Inflammatory macrophage treated with lipopolysaccharide for 4 hours (primary cell): ENCODE data around the gene CCDC30.
"Not testable (repeated sequence)": the region's sequence is repeated elsewhere in the genome, so short reads cannot be mapped to it uniquely, and the experiment has no call there.

Experiments used
- DNase-seq: peaks from one replicate; pipeline ENCODE4 v3.0.0-alpha.2; 2020

CCDC30 gene

DNA sequence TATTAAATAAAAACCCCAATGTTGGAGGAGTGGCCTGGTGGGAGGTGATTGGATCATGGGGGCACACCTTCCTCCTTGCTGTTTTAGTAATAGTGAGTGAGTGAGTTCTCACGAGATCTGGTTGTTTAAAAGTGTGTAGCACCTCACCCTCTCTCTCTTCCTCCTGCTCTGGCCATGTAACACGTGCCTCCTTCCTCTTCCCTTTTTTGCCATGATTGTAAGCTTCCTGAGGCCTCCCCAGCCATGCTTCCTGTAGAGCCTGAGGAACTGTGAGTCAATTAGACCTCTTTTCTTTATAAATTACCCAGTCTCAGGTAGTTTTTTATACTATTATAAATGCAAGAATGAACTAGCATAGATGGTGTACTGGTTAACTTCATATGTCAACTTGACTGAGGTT is 68.0 kb downstream of the CCDC30 start:
- no peak for DNase-seq

DNA sequence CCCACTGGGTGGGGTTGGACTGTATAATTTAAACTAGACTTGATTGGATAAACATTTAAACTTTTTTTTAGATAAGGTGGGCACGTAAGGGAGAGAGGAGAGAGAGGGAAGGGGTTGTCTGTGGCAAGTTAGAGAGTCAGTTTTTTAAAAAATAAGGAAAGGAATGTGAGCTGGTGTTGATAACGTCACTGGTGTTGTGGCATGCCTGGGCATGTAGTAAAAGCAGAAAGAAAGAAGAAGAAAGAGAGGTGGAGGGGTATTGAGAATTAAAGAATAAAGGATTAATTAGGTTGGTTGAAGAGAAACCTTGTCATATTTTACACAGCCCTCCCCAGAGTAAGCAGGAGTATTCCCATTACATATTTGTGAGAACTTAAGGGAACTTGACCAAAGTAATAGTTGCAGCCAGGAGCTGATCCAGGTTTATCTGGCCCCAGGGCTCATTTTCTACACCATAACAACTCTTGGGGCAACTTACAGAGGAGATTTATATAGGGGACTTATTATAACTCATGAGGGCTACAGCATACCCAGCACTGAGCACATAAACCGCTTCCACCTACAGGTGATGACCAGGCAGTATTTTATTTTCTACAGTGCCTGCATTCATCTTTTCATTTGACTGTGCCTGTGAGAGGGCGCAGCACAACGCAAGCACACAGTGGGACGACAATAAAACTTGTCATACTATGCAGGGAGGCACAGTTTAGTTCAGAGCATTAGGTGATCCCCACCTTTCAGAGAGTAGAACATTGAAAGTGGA is 70.2 kb downstream of the CCDC30 start:
- DNase-seq, result no peak

DNA sequence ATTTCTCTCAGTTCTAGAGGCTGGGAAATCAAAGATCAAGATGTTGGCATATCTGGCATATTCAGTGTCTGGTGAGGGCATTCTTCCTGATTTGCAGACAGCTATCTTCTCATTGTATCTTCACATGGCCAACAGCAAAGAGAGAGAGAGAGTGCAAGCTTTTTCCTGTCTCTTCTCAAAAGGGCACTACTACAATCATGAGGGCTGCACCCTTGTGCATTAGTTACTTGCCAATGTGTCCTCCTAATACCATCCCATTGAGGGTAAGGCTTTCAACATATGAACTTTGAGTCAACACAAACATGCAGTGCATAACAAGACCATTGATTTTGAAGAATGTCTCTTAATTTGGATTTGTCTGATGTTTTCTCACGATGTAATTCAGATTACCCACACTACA is 78.0 kb downstream of the CCDC30 start:
- no peak for DNase-seq

DNA sequence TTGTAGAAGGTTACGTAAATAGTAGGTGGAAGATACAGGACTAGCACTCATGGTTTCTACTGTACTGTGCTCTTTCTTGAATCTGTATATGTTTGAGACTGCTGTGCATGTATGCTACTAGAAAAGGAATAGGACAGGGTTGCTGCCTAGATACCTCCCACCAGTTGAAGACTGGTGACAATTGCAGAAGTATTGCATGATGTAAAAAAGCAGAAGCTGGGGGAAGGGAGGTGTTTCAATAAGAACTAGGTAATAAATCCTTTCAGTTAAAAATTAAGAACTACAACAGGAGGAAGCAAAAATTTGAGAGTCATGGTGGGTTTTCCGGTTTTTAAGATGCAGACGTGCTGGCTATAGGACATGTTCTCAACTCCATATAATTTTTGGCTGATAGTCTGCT is 88.1 kb downstream of the CCDC30 start:
- DNase-seq, result peak; percentile 77

DNA sequence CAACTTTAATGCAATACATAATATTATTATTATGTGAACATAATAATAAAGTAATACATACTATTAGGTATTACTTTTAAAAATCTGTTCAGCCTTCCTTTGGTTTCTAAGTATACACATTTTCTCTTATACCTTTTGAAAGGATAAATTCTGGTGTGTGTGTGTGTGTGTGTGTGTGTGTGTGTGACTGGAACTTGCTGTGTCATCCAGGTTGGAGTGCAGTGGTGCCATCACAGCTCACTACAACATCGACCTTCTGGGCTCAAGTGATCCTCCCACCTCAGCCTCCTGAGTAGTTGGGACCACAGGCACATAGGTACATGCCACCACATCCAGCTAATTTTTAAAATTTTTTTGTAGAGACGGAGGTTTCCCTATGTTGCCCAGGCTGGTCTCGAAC is 88.5 kb downstream of the CCDC30 start:
- no peak for DNase-seq

DNA sequence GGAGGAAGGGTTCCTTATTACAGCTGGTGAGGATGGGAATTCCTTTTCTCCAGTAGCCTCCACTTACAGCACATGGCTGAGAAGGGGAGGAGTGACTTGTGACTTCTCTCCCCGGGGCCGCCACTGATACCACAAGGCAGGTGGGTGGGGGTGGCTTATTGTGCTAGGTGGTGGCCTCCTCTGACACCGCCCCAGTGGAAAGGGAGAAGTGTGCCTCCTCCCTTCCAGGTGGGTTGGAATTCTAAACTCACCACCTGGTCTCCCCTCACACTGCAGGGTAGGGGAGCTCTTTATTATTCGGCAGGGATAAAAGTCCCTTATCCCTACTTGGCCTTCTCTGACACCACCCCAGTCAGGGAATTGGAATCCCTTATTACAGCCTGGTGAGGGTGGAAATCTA is 89.5 kb downstream of the CCDC30 start:
- DNase-seq, result no peak

DNA sequence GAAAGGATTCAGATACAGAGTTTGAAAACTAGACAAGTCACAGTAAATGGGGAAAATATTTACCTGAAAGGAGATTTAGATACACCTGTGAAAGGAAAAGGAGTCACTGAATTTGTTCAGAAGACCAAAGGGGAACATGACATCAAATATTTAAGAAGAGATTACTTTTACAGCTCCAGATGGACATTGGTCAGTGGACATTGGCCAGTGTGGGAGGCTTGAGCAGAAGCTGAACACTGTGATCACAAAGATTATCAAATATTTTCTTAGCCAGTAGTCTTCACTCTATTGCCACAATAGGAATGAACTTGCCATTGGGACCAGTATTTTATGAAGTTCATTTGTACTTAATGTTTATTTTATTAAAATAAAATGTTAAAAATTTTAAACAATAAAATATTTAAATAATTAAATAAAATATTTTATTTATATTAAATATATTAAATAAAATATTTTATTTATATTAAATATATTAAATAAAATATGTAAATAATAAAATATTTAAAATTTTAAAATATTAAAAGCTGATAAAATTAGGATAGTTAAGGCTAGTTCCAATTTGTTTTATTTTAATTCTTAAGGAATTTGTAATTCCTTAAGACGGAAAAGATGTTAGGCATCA is 94.3 kb downstream of the CCDC30 start:
- no peak for DNase-seq

DNA sequence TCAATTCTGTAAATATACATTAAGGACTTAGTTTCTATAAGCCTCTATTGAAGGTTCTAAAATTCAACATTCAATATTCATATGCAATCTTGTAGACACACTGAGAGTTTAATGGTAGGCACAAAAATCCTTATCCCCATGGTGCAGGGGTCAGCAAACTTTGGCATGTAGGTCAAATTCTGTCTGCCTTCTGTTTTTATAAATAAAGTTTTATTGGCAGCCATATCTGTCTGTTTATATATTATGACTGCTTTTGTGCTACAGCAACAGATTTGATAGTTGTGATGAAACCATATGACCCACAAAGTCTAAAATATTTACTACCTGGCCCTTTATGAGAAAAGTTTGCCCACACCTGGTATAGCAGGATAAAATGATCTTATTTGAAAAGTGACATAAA is 104.0 kb downstream of the CCDC30 start:
- no peak for DNase-seq

DNA sequence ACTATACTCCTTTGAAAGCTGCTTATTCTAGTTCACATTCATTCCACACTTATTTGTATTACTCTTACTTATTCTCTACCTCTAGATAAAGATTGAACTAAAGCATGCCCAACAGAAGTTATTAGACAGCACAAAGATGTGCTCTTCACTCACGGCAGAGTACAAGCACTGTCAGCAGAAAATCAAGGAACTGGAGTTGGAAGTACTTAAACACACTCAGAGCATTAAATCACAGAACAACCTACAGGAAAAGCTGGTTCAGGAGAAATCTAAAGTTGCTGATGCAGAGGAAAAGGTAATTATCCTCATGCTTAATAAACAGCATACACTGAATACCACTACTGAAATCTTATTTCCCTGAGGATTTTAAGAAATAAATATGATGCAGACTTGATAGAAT is 113.8 kb downstream of the CCDC30 start:
- DNase-seq, result no peak

DNA sequence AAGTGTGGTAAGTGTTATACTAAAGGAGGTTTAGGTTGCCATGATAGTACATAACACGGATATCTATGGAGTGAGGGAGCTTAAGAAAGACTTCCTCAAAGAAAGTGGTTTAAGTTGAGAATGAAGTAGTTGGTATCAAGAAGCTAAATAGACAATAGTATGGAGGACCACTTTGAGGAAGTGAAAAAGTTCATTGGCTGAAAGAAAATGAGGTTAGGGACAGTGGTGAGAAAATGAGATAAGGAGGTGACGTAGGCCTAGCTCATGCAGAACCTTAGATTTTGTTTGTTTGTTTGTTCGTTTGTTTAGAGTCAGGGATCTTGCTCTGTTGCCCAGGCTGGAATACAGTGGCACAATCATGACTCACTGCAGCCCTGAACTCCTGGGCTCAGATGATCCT is 122.9 kb downstream of the CCDC30 start:
- DNase-seq, result no peak

DNA sequence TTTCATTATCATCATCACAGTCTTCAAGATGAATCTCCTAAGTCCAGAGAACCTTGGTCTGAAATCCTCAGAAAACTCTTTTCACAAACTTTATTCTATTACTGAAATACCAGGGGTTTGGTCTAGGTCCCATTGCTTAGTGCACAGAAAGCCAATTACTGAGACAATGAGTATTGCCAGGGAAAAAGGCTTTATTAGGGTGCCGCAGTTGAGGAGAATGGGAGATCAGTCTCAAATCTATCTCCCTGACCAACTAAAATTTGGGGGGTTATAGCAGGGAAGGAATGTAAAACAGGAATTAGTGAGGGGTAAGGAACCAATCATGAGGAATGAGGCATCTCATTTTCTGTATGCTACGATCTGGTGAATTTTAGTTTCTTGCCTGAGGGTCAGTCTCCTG is 124.7 kb downstream of the CCDC30 start:
- DNase-seq, result no peak

DNA sequence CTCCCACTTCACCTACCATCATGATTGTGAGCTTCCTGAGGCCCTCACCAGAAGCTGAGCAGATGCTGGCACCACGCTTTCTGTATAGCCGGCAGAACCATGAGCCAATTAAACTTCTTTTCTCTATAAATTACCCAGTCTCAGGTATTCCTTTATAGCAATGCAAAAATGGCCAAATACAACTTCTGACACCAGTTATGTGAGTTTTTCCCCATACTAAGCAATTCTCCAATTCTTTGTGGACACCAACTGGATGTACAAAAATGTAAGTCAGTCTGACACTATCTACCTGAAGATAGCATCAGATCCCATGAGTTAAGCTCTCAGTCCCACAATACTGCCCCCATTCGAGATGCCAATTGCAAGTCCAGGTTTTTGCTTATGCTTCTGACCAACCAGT is 129.7 kb downstream of the CCDC30 start:
- no peak for DNase-seq

DNA sequence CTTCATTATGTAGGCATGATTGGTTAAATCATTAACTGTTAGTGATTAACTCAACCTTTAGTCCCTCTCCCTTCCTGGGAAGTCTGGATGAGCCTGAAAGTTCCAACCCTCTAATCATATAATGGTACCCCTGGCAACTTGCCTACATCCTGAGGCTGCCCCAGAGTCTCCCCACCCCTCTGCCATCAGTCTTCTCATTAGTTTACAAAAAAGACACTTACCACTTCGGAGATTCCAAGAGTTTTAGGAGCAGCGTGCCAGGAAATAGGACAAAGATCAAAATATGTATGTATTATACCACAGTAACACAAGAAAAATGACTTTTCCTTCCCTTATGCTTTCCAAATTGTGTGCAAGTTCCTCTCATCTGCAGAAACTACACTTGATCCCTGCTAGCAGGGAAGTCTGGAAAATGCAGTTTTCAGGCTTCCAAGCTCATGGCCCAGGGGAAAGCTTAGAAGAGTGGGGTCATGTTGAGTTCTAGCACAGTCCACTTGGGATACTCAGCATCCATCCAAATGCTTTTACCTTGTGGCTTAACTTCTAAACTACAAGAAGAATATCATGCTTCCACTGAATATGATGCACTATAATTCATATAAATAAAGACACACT is 130.5 kb downstream of the CCDC30 start:
- no peak for DNase-seq

DNA sequence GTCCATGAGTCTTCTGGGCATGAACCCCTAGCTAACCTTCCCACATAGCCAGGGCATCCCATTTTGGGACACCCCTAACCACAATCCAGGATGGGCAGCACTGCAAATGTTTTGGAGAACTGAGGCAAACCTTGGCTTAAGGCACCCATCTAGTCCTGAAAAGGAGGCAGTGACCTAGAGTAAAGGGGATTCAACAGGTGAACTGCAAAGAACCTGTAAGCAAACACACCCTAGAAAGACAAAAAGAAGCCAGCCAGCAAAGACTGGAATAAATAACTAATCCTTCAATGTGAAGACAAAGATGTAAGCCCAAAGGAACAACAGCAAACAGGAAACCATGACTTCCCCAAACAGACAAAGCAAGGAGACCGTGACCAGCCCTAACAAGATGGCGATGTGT is 138.4 kb downstream of the CCDC30 start:
- DNase-seq, result no peak

DNA sequence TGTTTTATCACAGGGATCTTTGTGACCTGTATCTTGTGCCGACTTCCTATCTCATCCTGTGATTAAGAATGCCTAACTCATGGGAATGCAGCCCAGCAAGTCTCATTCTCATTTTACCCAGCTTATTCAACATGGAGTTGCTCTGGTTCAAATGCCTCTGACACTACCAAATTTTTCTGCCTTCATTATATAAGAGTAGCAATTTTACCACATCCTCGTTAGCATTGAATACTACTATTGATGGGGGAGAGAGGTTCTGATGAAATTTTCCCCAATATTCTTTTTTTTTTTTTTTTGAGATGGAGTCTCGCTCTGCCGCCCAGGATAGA is 150.7 kb downstream of the CCDC30 start:
- no peak for DNase-seq

DNA sequence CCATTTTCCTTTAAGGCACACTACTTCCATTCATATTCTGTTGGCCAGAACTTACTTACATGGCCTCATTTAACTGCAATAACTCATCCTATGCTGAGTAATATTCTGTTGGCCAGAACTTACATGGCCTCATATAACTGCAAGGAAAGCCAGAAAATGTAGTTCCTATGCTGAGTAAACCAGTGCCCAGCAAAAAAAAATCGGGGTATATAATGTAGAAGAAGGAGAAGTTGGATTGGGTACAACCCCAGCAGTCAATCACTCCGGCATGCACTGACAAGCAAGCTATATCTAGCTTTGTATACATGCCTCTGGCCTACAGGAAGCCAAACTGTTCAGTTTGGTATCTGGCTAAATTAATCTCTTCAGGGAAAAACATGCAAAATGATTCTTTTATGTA is 155.8 kb downstream of the CCDC30 start:
- DNase-seq, result no peak

DNA sequence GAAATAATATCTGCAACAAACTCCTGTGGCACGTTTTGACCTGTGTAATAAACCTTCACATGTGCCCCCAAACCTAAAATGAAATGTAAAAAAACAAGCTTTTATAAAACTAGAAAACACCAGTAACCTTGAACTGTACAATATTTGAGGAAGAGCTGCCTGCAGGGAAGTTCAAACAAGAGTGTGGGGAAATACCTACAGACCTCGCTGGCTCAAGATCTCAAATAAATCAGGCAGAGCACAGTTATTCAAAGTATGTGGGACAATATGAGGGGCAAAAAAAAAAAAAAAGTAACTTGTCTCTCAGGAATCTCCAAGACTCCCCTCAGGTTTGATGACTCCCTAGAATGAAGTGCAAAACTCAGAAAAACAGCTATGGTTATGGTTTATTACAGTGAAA is 157.2 kb downstream of the CCDC30 start:
- DNase-seq, result no peak

DNA sequence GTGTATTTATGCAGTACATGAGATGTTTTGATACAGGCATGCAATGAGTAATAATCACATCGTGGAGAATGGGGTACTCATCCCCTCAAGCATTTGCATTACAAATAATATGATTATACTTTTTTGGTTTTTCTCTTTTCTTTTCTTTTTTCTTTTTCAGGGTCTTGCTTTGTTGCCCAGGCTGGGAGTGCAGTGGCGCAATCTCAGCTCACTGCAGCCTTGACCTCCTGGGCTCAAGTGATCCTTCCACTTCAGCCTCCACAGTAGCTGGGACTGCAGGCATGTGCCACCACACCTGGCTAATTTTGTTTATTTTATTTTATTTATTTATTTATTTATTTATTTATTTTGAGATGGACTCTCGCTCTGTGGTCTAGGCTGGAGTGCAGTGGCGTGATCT is 158.1 kb downstream of the CCDC30 start:
- DNase-seq, result not testable (repeated sequence)

DNA sequence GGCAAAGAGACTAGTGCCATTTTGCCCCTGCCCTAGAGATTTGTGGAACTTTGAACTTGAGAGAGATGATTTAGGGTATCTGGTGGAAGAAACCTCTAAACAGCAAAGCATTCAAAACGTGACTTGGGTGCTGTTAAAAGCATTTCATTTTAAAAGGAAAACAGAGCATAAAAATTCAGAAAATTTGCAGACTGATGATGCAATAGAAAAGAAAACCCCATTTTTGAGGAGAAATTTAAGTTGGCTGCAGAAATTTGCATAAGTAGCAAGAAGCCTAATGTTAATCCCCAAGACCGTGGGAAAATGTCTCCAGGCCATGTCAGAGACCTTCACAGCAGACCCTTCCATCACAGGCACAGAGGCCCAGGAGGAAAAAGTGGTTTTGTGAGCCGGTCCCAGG is 164.1 kb downstream of the CCDC30 start:
- not testable (repeated sequence) for DNase-seq

DNA sequence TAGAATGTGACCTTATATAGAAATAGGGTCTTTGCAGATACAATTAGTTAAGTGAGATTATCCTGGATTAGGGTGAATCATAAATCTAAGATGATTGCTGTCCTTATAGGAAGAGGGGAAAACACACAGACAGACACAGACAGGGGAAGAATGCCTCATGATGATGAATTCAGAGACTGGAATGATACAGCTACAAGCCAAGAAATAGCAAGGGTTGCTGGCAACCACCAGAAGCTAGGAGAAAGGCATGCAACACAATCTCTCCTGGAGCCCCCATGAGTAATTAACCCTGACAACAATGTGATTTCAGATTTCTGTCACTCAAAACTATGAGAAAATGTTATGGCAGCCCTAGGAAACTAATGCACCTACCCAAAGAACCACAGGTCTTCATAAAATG is 176.0 kb downstream of the CCDC30 start:
- no peak for DNase-seq

DNA sequence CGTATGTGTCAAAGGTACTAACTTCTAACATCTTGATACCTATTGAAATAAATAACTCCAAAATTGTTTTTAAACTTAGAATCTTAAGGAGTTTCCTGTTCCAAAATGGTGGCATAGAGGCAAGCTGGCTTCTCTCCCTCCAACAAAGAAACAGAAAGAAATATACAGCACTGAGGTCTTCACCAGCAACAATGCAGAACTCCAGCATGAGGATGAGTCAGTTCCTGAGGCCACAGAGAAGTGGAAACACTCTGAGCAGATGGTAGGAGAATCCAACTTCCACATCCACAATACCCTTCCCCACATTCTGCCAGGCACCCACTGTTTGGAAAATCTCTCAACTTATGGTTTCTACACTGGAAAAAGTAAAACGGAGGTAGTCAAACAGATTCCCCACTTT is 183.0 kb downstream of the CCDC30 start:
- peak; percentile 72 for DNase-seq

DNA sequence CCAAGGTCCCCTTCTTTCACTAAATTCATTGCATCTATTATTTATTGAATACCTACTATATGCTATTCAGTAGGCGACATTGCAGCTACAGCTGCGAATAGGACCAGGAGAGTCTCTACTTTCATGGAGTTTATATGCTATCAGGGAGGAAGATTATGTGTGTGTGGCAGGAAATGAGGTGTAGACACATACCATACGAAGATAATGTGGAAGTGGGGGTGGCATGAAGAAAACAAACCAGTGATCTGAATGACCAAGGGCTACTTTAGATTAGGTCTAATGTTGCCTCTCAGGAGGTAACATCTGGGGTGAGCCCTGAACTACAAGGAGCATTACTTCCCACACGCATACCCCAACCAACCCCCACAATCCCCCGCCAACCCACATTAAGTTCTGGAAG is 194.1 kb downstream of the CCDC30 start:
- no peak for DNase-seq

DNA sequence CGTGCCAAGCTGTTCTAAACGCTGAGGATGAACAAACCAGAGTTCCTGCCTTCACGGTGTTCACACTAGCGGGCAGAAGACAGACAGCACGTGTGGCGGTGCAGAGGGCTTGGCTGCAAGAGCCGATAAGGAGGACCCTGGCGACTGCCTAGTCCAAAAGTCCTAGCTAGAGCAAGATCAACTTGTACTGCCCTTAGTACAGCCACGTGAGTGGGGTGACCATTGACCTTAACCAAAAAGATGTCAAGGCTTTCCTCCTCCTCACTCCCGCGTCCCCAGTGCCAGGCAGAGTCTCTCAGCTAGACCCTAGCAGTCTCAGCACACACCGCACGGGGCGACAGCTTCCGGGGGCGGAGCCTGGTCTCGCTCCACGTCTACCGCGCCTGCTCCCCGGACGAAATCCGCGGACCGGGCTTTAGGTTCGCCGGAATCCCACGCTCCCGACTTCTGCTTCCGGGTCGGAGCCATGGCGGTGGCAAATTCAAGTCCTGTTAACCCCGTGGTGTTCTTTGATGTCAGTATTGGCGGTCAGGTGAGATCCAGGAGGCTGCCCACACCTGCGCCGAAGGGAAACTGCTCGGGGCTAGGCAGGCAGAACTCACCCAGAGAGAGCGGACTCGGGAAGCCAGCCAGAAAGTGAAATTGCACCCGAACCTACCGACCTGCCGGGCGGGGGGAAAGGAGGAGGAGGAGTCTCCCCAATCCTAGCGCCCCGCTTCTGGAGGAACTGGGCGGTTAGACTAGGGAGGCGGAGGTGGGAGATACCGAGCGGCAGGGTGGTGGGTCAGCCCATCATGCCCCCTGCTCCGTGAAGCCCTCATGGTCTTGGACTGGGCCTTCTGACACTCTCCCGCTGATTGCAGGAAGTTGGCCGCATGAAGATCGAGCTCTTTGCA is 195.1 kb downstream of the CCDC30 start, which contains the start of gene PPIH:
Gene PPIH, plus strand, starts transcription at position 443 of the 896 bp plus-strand sequence. Its CDS starts 24 bp downstream, at position 467.
- peak; percentile 95 for DNase-seq
